Breast epithelium (tissue), 3 donors: ENCODE data around the gene STAB2.

ENCODE experiments used
- POLR2A ChIP-seq: fragments of 450-650 bp; IDR thresholded peaks from one replicate; pipeline ENCODE4 v1.6.1; 2016; ENCODE audit warnings: antibody characterized with exemption, mild to moderate bottlenecking, moderate library complexity
- POLR2AphosphoS5 ChIP-seq, 3 donors: sonication (generic); formaldehyde crosslinking; IDR thresholded peaks; one replicate each; pipeline ENCODE4 v1.6.1; 2017; ENCODE audit warnings: antibody characterized with exemption in 3 of 3
- TF ChIP-seq, protein P1 (sequence below), 3 donors: fragments of 450-650 bp; IDR thresholded peaks; one replicate each; pipeline ENCODE4 v1.5.1; 2016 to 2017; ENCODE audit warnings: antibody characterized with exemption in 3 of 3, mild to moderate bottlenecking in 3 of 3, moderate library complexity in 3 of 3

DNA sequence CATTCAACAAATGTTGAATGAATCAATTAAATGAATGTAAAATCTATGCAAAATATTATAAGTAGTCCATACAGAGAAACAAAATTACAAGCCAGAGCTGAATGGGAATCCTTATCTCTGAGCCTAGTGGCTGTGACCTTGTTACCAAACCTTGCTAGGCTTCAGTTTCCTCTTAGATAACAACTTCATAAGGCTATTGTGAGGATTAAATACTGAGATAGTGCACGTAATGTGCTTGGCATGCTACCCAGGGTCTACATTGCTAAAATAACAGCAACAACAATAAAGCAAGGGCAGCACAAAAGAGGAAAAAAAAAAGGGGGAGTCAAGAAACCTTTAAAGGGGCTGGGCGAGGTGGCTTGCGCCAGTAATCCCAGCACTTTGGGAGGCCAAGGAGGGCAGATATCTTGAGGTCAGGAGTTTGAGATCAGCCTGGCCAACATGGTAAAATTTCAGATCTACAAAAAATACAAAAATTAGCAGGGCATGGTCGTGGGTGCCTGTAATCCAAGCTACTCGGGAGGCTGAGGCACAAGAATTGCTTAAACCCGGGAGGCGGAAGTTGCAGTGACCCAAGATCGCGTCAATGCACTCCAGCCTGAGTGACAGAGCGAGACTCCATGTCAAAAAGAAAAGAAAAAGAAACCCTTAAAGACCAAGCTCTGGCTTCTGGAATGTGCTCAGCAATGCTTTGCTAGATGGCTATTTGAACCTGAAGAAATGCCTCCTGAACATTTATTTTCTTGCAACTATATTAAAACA is 14.1 kb downstream of the STAB2 start:
- TF ChIP-seq, protein P1, sequence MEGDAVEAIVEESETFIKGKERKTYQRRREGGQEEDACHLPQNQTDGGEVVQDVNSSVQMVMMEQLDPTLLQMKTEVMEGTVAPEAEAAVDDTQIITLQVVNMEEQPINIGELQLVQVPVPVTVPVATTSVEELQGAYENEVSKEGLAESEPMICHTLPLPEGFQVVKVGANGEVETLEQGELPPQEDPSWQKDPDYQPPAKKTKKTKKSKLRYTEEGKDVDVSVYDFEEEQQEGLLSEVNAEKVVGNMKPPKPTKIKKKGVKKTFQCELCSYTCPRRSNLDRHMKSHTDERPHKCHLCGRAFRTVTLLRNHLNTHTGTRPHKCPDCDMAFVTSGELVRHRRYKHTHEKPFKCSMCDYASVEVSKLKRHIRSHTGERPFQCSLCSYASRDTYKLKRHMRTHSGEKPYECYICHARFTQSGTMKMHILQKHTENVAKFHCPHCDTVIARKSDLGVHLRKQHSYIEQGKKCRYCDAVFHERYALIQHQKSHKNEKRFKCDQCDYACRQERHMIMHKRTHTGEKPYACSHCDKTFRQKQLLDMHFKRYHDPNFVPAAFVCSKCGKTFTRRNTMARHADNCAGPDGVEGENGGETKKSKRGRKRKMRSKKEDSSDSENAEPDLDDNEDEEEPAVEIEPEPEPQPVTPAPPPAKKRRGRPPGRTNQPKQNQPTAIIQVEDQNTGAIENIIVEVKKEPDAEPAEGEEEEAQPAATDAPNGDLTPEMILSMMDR (IDR thresholded peaks at IDR 0.05) = no peak
- no peak for TF ChIP-seq POLR2A
- no peak for TF ChIP-seq POLR2AphosphoS5 (IDR thresholded peaks at IDR 0.05)
